Immature natural killer cell (primary cell): ENCODE data around the gene SLC35A3. TPM values are rescaled to one million over a fixed set of nuclear protein-coding genes. Genes with fewer than 3 reads are reported as not detected.
A peak's percentile ranks its signal among the peaks of the same experiment; 100 is the strongest.
"Not testable (repeated sequence)": the region's sequence is repeated elsewhere in the genome, so short reads cannot be mapped to it uniquely, and the experiment has no call there.

Experiments
- DNase-seq, 3 donors: peaks; one replicate each; pipeline ENCODE4 v3.0.0; 2022; ENCODE audit warnings: mixed read lengths in 1 of 3
- H3K27ac Mint-ChIP-seq, 6 donors: one replicate each; pipeline ENCODE4 v1.8.0; 2020; ENCODE audit warnings: mixed read lengths in 6 of 6, mild to moderate bottlenecking in 5 of 6, inconsistent platforms in 4 of 6, moderate library complexity in 3 of 6
- H3K27me3 Mint-ChIP-seq, 3 donors: one replicate each; pipeline ENCODE4 v1.8.0; 2020 to 2021; ENCODE audit warnings: low read depth in 3 of 3, mild to moderate bottlenecking in 3 of 3, mixed read lengths in 3 of 3, moderate library complexity in 3 of 3, inconsistent platforms in 1 of 3
- H3K36me3 Mint-ChIP-seq, 3 donors: one replicate each; pipeline ENCODE4 v1.8.0; 2020; ENCODE audit warnings: mixed read lengths in 3 of 3, inconsistent platforms in 2 of 3, mild to moderate bottlenecking in 2 of 3
- H3K4me1 Mint-ChIP-seq, 2 donors: one replicate each; pipeline ENCODE4 v1.8.0; 2020; ENCODE audit warnings: inconsistent platforms in 2 of 2, mild to moderate bottlenecking in 2 of 2, mixed read lengths in 2 of 2, moderate library complexity in 1 of 2
- H3K4me3 Mint-ChIP-seq, 5 donors: one replicate each; pipeline ENCODE4 v1.8.0; 2020; ENCODE audit warnings: mild to moderate bottlenecking in 5 of 5, mixed read lengths in 5 of 5, inconsistent platforms in 3 of 5, moderate library complexity in 3 of 5
- H3K9me3 Mint-ChIP-seq, 6 donors: one replicate each; pipeline ENCODE4 v1.8.0; 2020; ENCODE audit warnings: mild to moderate bottlenecking in 6 of 6, mixed read lengths in 6 of 6, inconsistent platforms in 4 of 6, moderate library complexity in 3 of 6
- polyA plus RNA-seq, 3 donors: library from polyadenylated mRNA; unstranded; fragments of 300-500 nt; fragmentation: Illumina TruSeq; gene quantifications; one replicate each; pipeline ENCODE4 v1.2.3, GENCODE V29; 2021

Gene SLC35A3
- polyA plus RNA-seq, 3 donors from 2014 or later = 5.0 to 12.3 (median 8.5) TPM

GRCh38 chr1:100023482-100023881 lies 53.7 kb downstream of the SLC35A3 start:
- H3K27me3 Mint-ChIP-seq = peaks cover 1 to 4% (median 3%) of the 10 kb centered on the region in 3 donors
- no peak overlapping the region for H3K4me3 Mint-ChIP-seq
- no peak for DNase-seq
- peak overlapping the region in 1 of 6 donors; percentile 30 for H3K27ac Mint-ChIP-seq
- peaks cover 0 to 6% (median 6%) of the 10 kb centered on the region in 3 donors for H3K36me3 Mint-ChIP-seq
- H3K9me3 Mint-ChIP-seq = no peaks in the 10 kb centered on the region
- H3K4me1 Mint-ChIP-seq = peaks cover 13% of the 10 kb centered on the region in 2 donors

GRCh38 chr1:100027212-100027611 lies 57.4 kb downstream of the SLC35A3 start:
- no peaks in the 10 kb centered on the region for H3K9me3 Mint-ChIP-seq
- H3K27ac Mint-ChIP-seq = peak overlapping the region; percentile 76 to 99 (median 86)
- peak overlapping the region in 3 of 5 donors; percentile 23 to 64 (median 46) for H3K4me3 Mint-ChIP-seq
- peaks cover 32 to 35% of the 10 kb centered on the region in 2 donors for H3K4me1 Mint-ChIP-seq
- H3K36me3 Mint-ChIP-seq = no peaks in the 10 kb centered on the region
- peaks cover 7 to 9% (median 8%) of the 10 kb centered on the region in 3 donors for H3K27me3 Mint-ChIP-seq
- no peak for DNase-seq

GRCh38 chr1:100028765-100029164 lies 59.0 kb downstream of the SLC35A3 start:
- peak overlapping the region; percentile 98 to 99 (median 99) for H3K27ac Mint-ChIP-seq
- no peaks in the 10 kb centered on the region for H3K9me3 Mint-ChIP-seq
- H3K27me3 Mint-ChIP-seq = peaks cover 7 to 9% (median 8%) of the 10 kb centered on the region in 3 donors
- H3K36me3 Mint-ChIP-seq = no peaks in the 10 kb centered on the region
- peak; percentile 84 to 88 (median 87) for DNase-seq
- H3K4me1 Mint-ChIP-seq = peaks cover 32 to 35% of the 10 kb centered on the region in 2 donors
- H3K4me3 Mint-ChIP-seq = peak overlapping the region; percentile 64 to 76 (median 73)

GRCh38 chr1:100034470-100034869 lies 64.7 kb downstream of the SLC35A3 start:
- Mint-ChIP-seq H3K36me3 (no peaks in the 10 kb centered on the region), H3K27ac (peak overlapping the region in 4 of 6 donors; percentile 4 to 87 (median 49)), H3K4me3 (no peak overlapping the region), H3K27me3 (peaks cover 5 to 15% (median 6%) of the 10 kb centered on the region in 3 donors), H3K4me1 (peaks cover 34 to 44% of the 10 kb centered on the region in 2 donors), H3K9me3 (no peaks in the 10 kb centered on the region)
- DNase-seq = peak; percentile 30 to 40 (median 39)

GRCh38 chr1:100035214-100035613 lies 65.4 kb downstream of the SLC35A3 start:
- H3K9me3 Mint-ChIP-seq = no peaks in the 10 kb centered on the region
- H3K27me3 Mint-ChIP-seq = peaks cover 5 to 15% (median 6%) of the 10 kb centered on the region in 3 donors
- DNase-seq = no peak
- no peaks in the 10 kb centered on the region for H3K36me3 Mint-ChIP-seq
- peaks cover 34 to 44% of the 10 kb centered on the region in 2 donors for H3K4me1 Mint-ChIP-seq
- H3K4me3 Mint-ChIP-seq = no peak overlapping the region
- peak overlapping the region in 5 of 6 donors; percentile 56 to 78 (median 64) for H3K27ac Mint-ChIP-seq

- peaks cover 5 to 15% (median 6%) of the 10 kb centered on the region in 3 donors for H3K27me3 Mint-ChIP-seq
- H3K9me3 Mint-ChIP-seq = no peaks in the 10 kb centered on the region
- H3K36me3 Mint-ChIP-seq = no peaks in the 10 kb centered on the region
- H3K4me3 Mint-ChIP-seq = peak overlapping the region; percentile 95 to 99 (median 96)
- H3K4me1 Mint-ChIP-seq = peaks cover 44 to 52% of the 10 kb centered on the region in 2 donors
- peak overlapping the region; percentile 98 to 100 (median 99) for H3K27ac Mint-ChIP-seq
- DNase-seq = no peak
Measured at GRCh38 chr1:100036718-100037655, 67.2 kb downstream of the SLC35A3 start.

- Mint-ChIP-seq H3K27me3 (peaks cover 5 to 15% (median 6%) of the 10 kb centered on the region in 3 donors), H3K27ac (peak overlapping the region; percentile 98 to 100 (median 99)), H3K4me3 (peak overlapping the region; percentile 95 to 99 (median 96)), H3K9me3 (no peaks in the 10 kb centered on the region), H3K4me1 (peaks cover 50 to 58% of the 10 kb centered on the region in 2 donors), H3K36me3 (no peaks in the 10 kb centered on the region)
- no peak for DNase-seq
Measured at GRCh38 chr1:100037656-100037926, 67.8 kb downstream of the SLC35A3 start.

GRCh38 chr1:100037927-100038659 lies 68.3 kb downstream of the SLC35A3 start:
- Mint-ChIP-seq H3K4me3 (peak overlapping the region; percentile 95 to 99 (median 97)), H3K36me3 (no peaks in the 10 kb centered on the region), H3K27ac (peak overlapping the region; percentile 99 to 100 (median 99)), H3K4me1 (peaks cover 55 to 63% of the 10 kb centered on the region in 2 donors), H3K9me3 (no peaks in the 10 kb centered on the region), H3K27me3 (peaks cover 5 to 15% (median 6%) of the 10 kb centered on the region in 3 donors)
- DNase-seq = peak; percentile 91 to 92 (median 91)

GRCh38 chr1:100038660-100039287 lies 69.0 kb downstream of the SLC35A3 start:
- Mint-ChIP-seq H3K27me3 (peaks cover 5 to 15% (median 6%) of the 10 kb centered on the region in 3 donors), H3K4me1 (peaks cover 60 to 70% of the 10 kb centered on the region in 2 donors)

GRCh38 chr1:100039591-100039990 lies 69.8 kb downstream of the SLC35A3 start:
- DNase-seq = no peak
- peaks cover 5 to 14% (median 6%) of the 10 kb centered on the region in 3 donors for H3K27me3 Mint-ChIP-seq
- H3K4me3 Mint-ChIP-seq = peak overlapping the region; percentile 95 to 99 (median 97)
- peak overlapping the region; percentile 99 to 100 (median 99) for H3K27ac Mint-ChIP-seq
- H3K9me3 Mint-ChIP-seq = no peaks in the 10 kb centered on the region
- peaks cover 67 to 78% of the 10 kb centered on the region in 2 donors for H3K4me1 Mint-ChIP-seq
- peaks cover 0 to 6% (median 4%) of the 10 kb centered on the region in 3 donors for H3K36me3 Mint-ChIP-seq

More at GRCh38 chr1:100038660-100039287, 69.0 kb downstream of the SLC35A3 start:
- DNase-seq = peak; percentile 74 to 80 (median 76)
- H3K4me3 Mint-ChIP-seq = peak overlapping the region; percentile 95 to 99 (median 97)
- peaks cover 0 to under 1% (median 0%) of the 10 kb centered on the region in 3 donors for H3K36me3 Mint-ChIP-seq
- peak overlapping the region; percentile 99 to 100 (median 99) for H3K27ac Mint-ChIP-seq
- no peaks in the 10 kb centered on the region for H3K9me3 Mint-ChIP-seq

GRCh38 chr1:100045206-100045605 lies 75.4 kb downstream of the SLC35A3 start:
- Mint-ChIP-seq H3K27ac (peak overlapping the region in 3 of 6 donors; percentile 1 to 23 (median 22)), H3K27me3 (peaks cover 0 to 2% (median 0%) of the 10 kb centered on the region in 3 donors), H3K4me1 (peaks cover 83 to 93% of the 10 kb centered on the region in 2 donors), H3K36me3 (peaks cover 0 to 7% (median 6%) of the 10 kb centered on the region in 3 donors), H3K9me3 (no peaks in the 10 kb centered on the region), H3K4me3 (no peak overlapping the region)
- DNase-seq = no peak

GRCh38 chr1:100047235-100047708 lies 77.5 kb downstream of the SLC35A3 start:
- Mint-ChIP-seq H3K4me3 (peak overlapping the region; percentile 2 to 72 (median 15)), H3K27ac (peak overlapping the region; percentile 8 to 51 (median 35)), H3K36me3 (peaks cover 0 to 11% (median 6%) of the 10 kb centered on the region in 3 donors), H3K4me1 (peaks cover 74 to 91% of the 10 kb centered on the region in 2 donors)
- not testable (repeated sequence) for H3K27me3 Mint-ChIP-seq, DNase-seq, H3K9me3 Mint-ChIP-seq

GRCh38 chr1:100050139-100050538 lies 80.3 kb downstream of the SLC35A3 start:
- H3K27ac Mint-ChIP-seq = peak overlapping the region in 2 of 6 donors; percentile 4 to 27
- no peak for DNase-seq
- peaks cover 0 to 6% (median 5%) of the 10 kb centered on the region in 3 donors for H3K36me3 Mint-ChIP-seq
- peaks cover 55 to 80% of the 10 kb centered on the region in 2 donors for H3K4me1 Mint-ChIP-seq
- peak overlapping the region in 1 of 5 donors; percentile 7 for H3K4me3 Mint-ChIP-seq
- peaks cover 0 to 2% (median 0%) of the 10 kb centered on the region in 3 donors for H3K27me3 Mint-ChIP-seq
- H3K9me3 Mint-ChIP-seq = no peaks in the 10 kb centered on the region
